GM18951 (cell line): ENCODE results near the gene GALNT17.
"Not testable (repeated sequence)": the region's sequence is repeated elsewhere in the genome, so short reads cannot be mapped to it uniquely, and the experiment has no call there.

Experiments
- POLR2A ChIP-seq: IDR thresholded peaks from 4 replicates; pipeline ENCODE4 v1.6.1; 2011; ENCODE audit warnings: mild to moderate bottlenecking; ENCODE audit not compliant: insufficient read length, insufficient read depth; ENCODE audit errors: extremely low read depth
- in situ Hi-C: fragments of 300-500 bp; cut with MboI; formaldehyde crosslinking; loops from one replicate; pipeline ENCODE4 v1.12.0; 2022; ENCODE audit warnings: low sequenced_read_pairs, mixed read lengths, inconsistent platforms; ENCODE audit not compliant: unreplicated experiment

GALNT17 gene

DNA sequence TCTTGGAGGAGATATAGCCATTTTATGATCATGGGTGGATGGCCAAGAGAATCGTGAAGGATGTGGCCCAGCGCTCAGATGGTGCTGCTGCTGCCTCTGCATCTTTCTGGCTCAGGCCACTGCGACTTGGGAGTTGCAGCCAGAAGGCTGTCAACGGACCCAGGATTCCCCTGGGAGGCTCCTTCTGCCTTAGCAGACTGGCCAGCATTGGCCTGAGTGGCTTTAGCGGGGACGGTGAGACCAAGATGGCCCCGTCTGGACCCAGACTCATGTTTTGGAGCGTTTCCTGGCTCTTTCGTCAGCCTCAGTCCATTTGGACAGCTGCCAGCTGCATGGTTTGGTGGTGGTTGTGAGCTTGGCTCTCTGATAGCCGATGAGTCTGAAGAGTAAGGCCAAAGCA lies 97.2 kb downstream of the GALNT17 start:
- in situ Hi-C loops, result no loop called here
- no peak for TF ChIP-seq POLR2A

DNA sequence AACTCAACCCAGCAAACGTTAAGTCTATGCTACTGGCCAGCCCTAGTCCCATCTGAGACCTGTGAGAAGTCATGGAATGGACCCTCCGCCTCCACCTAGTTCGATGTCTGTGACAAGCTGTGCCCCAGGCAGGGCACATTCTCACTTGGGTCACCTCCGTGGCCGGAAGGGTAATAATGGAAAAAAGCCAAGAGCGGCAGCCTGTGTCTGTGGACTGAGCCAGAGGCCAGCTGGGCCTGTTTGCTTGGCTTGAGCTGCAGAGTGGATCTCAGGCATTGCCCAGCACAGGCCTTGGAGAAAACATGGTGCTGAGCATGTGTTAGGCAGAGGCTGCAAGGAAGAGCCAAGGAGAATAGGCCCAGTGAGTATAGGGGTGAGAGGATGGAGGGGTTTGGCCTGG lies 97.8 kb downstream of the GALNT17 start:
- in situ Hi-C loops, result no loop called here
- TF ChIP-seq POLR2A, result no peak

- in situ Hi-C loops, result no loop called here
- TF ChIP-seq POLR2A, result no peak
These were observed 103.3 kb downstream of the GALNT17 start for GRCh38 chr7:71235253-71235652.

GRCh38 chr7:71236230-71237105 lies 104.5 kb downstream of the GALNT17 start:
- no peak for TF ChIP-seq POLR2A
- in situ Hi-C loops, result no loop called here

DNA sequence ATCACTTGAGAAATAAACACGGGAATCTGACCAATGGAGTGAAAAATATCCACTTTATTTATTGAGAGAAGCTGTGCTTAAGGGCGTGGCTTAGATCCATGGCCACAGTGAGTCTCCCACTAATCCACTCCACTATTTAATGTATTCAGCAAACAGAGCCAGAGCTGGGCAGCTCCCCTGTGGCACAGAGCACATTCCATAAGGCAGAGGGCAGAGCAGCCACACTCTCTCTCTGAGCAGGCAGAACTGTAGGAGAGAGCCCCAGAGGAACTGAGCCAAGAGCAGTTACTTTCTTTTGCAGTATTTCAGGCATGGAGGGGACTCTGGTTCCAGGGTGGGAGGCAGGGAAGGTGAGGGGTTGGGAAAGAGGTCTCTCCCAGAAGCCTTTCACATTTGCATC lies 106.0 kb downstream of the GALNT17 start:
- in situ Hi-C loops, result no loop called here
- TF ChIP-seq POLR2A, result no peak

- in situ Hi-C loops, result no loop called here
- no peak for TF ChIP-seq POLR2A
These were observed 106.8 kb downstream of the GALNT17 start for GRCh38 chr7:71238581-71239295.

DNA sequence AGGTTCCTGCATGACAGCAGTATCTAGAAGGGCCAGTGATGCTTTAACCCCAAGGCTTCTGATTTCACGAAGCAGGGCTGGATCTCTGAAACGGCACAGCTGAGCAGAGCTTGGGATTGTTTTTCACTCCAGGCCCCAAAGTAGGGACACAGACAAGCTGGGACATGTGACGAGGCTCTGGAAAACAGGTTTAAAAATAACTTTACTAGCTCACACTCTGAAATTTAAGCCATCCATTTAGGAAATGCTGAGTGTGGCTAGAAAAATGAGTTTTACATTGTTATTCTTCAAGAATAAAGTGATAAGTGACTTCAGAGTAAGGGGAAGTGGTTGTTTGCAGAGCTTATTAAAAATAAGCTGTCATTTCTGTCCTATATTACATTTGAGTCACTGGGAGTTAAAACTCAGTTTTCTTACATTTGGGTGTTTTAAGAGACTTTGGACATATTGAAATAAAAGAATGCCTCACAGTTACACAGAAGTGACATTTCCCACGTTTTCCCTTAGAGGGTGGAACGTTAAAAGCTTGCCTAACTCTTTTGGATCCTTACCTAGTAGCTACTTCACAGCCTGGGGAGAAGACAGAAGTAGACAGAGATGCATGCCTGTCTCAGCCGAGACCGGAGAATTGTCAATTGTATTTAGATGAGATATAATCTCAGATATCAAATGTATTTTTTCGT lies 107.8 kb downstream of the GALNT17 start:
- TF ChIP-seq POLR2A, result no peak
- in situ Hi-C loops, result no loop called here

GRCh38 chr7:71243736-71244410 lies 111.9 kb downstream of the GALNT17 start:
- in situ Hi-C loops, result no loop called here
- no peak for TF ChIP-seq POLR2A

- in situ Hi-C loops, result no loop called here
- TF ChIP-seq POLR2A, result no peak
These were observed 113.1 kb downstream of the GALNT17 start for GRCh38 chr7:71245038-71245437.

DNA sequence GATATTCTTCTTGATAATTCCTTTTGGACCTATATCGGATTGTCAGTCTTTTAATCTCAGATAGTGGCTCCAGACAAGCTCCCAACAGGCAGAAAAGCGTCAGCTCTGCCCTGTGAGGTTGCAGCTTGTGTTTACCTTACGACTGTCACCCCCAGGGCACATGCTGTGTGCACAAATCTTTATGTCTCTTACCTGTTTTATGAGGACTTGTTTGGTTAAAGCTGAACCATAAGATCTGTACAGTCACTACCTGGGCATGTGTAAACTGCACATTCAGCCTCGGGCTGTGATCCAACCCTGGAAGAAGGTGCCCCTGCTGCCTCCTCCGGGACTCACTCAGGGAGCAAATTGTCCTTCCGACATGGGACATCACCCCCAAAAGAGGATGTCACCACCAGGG lies 119.8 kb downstream of the GALNT17 start:
- TF ChIP-seq POLR2A, result no peak
- in situ Hi-C loops, result no loop called here

GRCh38 chr7:71254751-71255150 lies 122.8 kb downstream of the GALNT17 start:
- no peak for TF ChIP-seq POLR2A
- in situ Hi-C loops, result no loop called here

GRCh38 chr7:71255537-71256178 lies 123.7 kb downstream of the GALNT17 start:
- in situ Hi-C loops, result no loop called here
- no peak for TF ChIP-seq POLR2A

GRCh38 chr7:71261066-71261465 lies 129.1 kb downstream of the GALNT17 start:
- no peak for TF ChIP-seq POLR2A
- in situ Hi-C loops, result no loop called here

GRCh38 chr7:71262834-71263233 lies 130.9 kb downstream of the GALNT17 start:
- in situ Hi-C loops, result not testable (repeated sequence)
